Caco-2 (cell line): Measurements from ENCODE around the gene MCRIP2. TPM values are rescaled to one million over a fixed set of nuclear protein-coding genes. Genes with fewer than 3 reads are reported as not detected.

Source experiments
- BruUV-seq: library from RNA; stranded (reverse); fragments of 400-500 nt; replicated peaks from 2 replicates; lab custom pipeline; 2021; lab: Mats Ljungman, UMichigan
- CTCF ChIA-PET: fragments of 300-600 bp; sonication (Branson Sonifier 250); formaldehyde crosslinking; loops from one replicate; lab custom pipeline; 2022; ENCODE audit warnings: antibody characterized with exemption; lab: Charles Lee
- POLR2A ChIA-PET: fragments of 300-600 bp; sonication (Branson Sonifier 250); formaldehyde crosslinking; loops from one replicate; lab custom pipeline; 2022; ENCODE audit warnings: antibody characterized with exemption; lab: Charles Lee
- DNase-seq, 2 experiments: peaks; one replicate each; pipeline versions ENCODE4 v3.0.0 to v3.0.0-alpha.2; 2020 to 2022
- H3K27me3 ChIP-seq: replicated peaks from 2 replicates; pipeline ENCODE4 v1.6.0; 2011; ENCODE audit warnings: low read length; ENCODE audit not compliant: control insufficient read depth, insufficient read depth
- H3K36me3 ChIP-seq: 2 replicates; pipeline ENCODE4 v1.5.1; 2011; ENCODE audit warnings: low read length; ENCODE audit not compliant: control insufficient read depth, insufficient read depth
- H3K4me1 ChIP-seq: fragments of 250-450 bp; sonication (Bioruptor Pico); 2 replicates; pipeline ENCODE4 v1.5.1; 2020; ENCODE audit warnings: mild to moderate bottlenecking
- H3K4me3 ChIP-seq: 2 replicates; pipeline ENCODE4 v1.5.1; 2011; ENCODE audit warnings: low read depth, mild to moderate bottlenecking, control low read depth, low read length
- H3K9me3 ChIP-seq: fragments of 250-450 bp; sonication (Bioruptor Pico); 2 replicates; pipeline ENCODE4 v1.5.1; 2020; ENCODE audit warnings: mild to moderate bottlenecking, moderate library complexity
- H3K27ac Mint-ChIP-seq: one replicate; pipeline ENCODE4 v1.8.0; 2022; ENCODE audit warnings: mixed read lengths; ENCODE audit not compliant: unreplicated experiment
- H3K27me3 Mint-ChIP-seq: one replicate; pipeline ENCODE4 v1.8.0; 2022; ENCODE audit warnings: mixed read lengths; ENCODE audit not compliant: insufficient read depth, unreplicated experiment
- H3K36me3 Mint-ChIP-seq: one replicate; pipeline ENCODE4 v1.8.0; 2022; ENCODE audit warnings: mild to moderate bottlenecking, mixed read lengths; ENCODE audit not compliant: insufficient read depth, unreplicated experiment
- H3K4me1 Mint-ChIP-seq: one replicate; pipeline ENCODE4 v1.8.0; 2022; ENCODE audit warnings: low read depth, mixed read lengths; ENCODE audit not compliant: unreplicated experiment
- H3K4me3 Mint-ChIP-seq: one replicate; pipeline ENCODE4 v1.8.0; 2022; ENCODE audit warnings: mild to moderate bottlenecking, moderate library complexity, mixed read lengths; ENCODE audit not compliant: unreplicated experiment
- H3K9me3 Mint-ChIP-seq: one replicate; pipeline ENCODE4 v1.8.0; 2022; ENCODE audit warnings: mixed read lengths; ENCODE audit not compliant: unreplicated experiment
- CTCF ChIP-seq, 2 experiments: fragments of 200-600 bp in 1 of 2; IDR thresholded peaks; 1 replicate in 1 of 2; 2 replicates in 1 of 2; pipeline versions ENCODE4 v1.5.1 to v1.8.0; 2011 to 2022; ENCODE audit warnings: antibody characterized with exemption in 1 of 2, control low read depth in 1 of 2, inconsistent platforms in 1 of 2, low read depth in 1 of 2, low read length in 1 of 2, mild to moderate bottlenecking in 1 of 2, moderate library complexity in 1 of 2; ENCODE audit not compliant: insufficient read depth in 1 of 2, severe bottlenecking in 1 of 2, unreplicated experiment in 1 of 2
- intact Hi-C: fragments of 100-400 bp; cut with micrococcal nuclease; formaldehyde crosslinking; loops from one replicate; pipeline ENCODE4 v1.10.0; 2022; ENCODE audit not compliant: unreplicated experiment
- total RNA-seq: library from RNA; stranded (reverse); gene quantifications from 2 replicates; pipeline ENCODE4 v1.2.3, GENCODE V29; 2022

MCRIP2 gene
- total RNA-seq, 1 experiment from 2014 or later, result 33.0 TPM

GRCh38 chr16:592518-593306 is 48.9 kb upstream of the MCRIP2 start:
- no peak for TF ChIP-seq CTCF (IDR thresholded peaks at IDR 0.05; ENCODE audit: insufficient read depth in 1 of 2, low read depth in 1 of 2, low read length in 1 of 2, severe bottlenecking in 1 of 2, unreplicated experiment in 1 of 2)
- ChIA-PET CTCF (interaction anchor here (0.6 to 1.0 kb wide), 3 partner anchors 9 to 88 kb away, joined by 3 to 6 read pairs (median 3); partner anchors contain the start of gene MCRIP2), POLR2A (interaction anchor here (1.2 kb wide), 1 partner anchor 56 kb away, joined by 4 read pairs; the partner anchor contains the start of gene WDR90)
- peak in 1 of 2 experiments; percentile 48 for DNase-seq
- Histone ChIP-seq H3K4me3 (no peak overlapping the region), H3K36me3 (no peaks in the 10 kb centered on the region; the same call in 1 of the 2 replicates), H3K9me3 (no peaks in the 10 kb centered on the region), H3K4me1 (peaks cover 31% of the 10 kb centered on the region), H3K27me3 (no peaks in the 10 kb centered on the region)
- H3K4me1 Mint-ChIP-seq, result peaks cover 25% of the 10 kb centered on the region
- intact Hi-C loops, result no loop called here
- BruUV-seq, result no TSS peak
- no peaks in the 10 kb centered on the region for H3K27me3 Mint-ChIP-seq
- H3K9me3 Mint-ChIP-seq, result no peaks in the 10 kb centered on the region
- H3K4me3 Mint-ChIP-seq, result peak overlapping the region; percentile 75
- H3K36me3 Mint-ChIP-seq, result peaks cover 37% of the 10 kb centered on the region
- H3K27ac Mint-ChIP-seq, result peak overlapping the region; percentile 66

- peak overlapping the region; percentile 22; the same call in 1 of the 2 replicates for H3K4me3 ChIP-seq
- Mint-ChIP-seq H3K27ac (peak overlapping the region; percentile 66), H3K36me3 (peaks cover 32% of the 10 kb centered on the region), H3K9me3 (no peaks in the 10 kb centered on the region), H3K4me1 (peaks cover 25% of the 10 kb centered on the region), H3K4me3 (peak overlapping the region; percentile 42), H3K27me3 (no peaks in the 10 kb centered on the region)
- peaks cover 29% of the 10 kb centered on the region for H3K4me1 ChIP-seq
- ChIA-PET CTCF (interaction anchor here (0.6 to 1.0 kb wide), 3 partner anchors 9 to 88 kb away, joined by 3 to 6 read pairs (median 3); partner anchors contain the start of gene MCRIP2), POLR2A (interaction anchor here (1.2 kb wide), 1 partner anchor 56 kb away, joined by 4 read pairs; the partner anchor contains the start of gene WDR90)
- no peaks in the 10 kb centered on the region for H3K9me3 ChIP-seq
- no peaks in the 10 kb centered on the region for H3K36me3 ChIP-seq
- DNase-seq, result peak; percentile 65 to 84
- no TSS peak for BruUV-seq
- TF ChIP-seq CTCF (IDR thresholded peaks at IDR 0.05; ENCODE audit: insufficient read depth in 1 of 2, low read depth in 1 of 2, low read length in 1 of 2, severe bottlenecking in 1 of 2, unreplicated experiment in 1 of 2), result no peak
- intact Hi-C loops, result no loop called here
- no peaks in the 10 kb centered on the region for H3K27me3 ChIP-seq
Measured at GRCh38 chr16:593406-593805, 48.2 kb upstream of the MCRIP2 start.

- no peaks in the 10 kb centered on the region for H3K27me3 ChIP-seq
- DNase-seq, result peak in 1 of 2 experiments; percentile 28
- no peak for TF ChIP-seq CTCF (IDR thresholded peaks at IDR 0.05; ENCODE audit: insufficient read depth in 1 of 2, low read depth in 1 of 2, low read length in 1 of 2, severe bottlenecking in 1 of 2, unreplicated experiment in 1 of 2)
- peaks cover 29% of the 10 kb centered on the region for H3K4me1 ChIP-seq
- no peaks in the 10 kb centered on the region for H3K27me3 Mint-ChIP-seq
- H3K36me3 ChIP-seq, result no peaks in the 10 kb centered on the region
- H3K9me3 ChIP-seq, result no peaks in the 10 kb centered on the region
- peak overlapping the region; percentile 66 for H3K27ac Mint-ChIP-seq
- no peak overlapping the region for H3K4me3 ChIP-seq
- no peaks in the 10 kb centered on the region for H3K9me3 Mint-ChIP-seq
- H3K4me1 Mint-ChIP-seq, result peaks cover 25% of the 10 kb centered on the region
- peak overlapping the region; percentile 42 for H3K4me3 Mint-ChIP-seq
- intact Hi-C loops, result no loop called here
- peaks cover 31% of the 10 kb centered on the region for H3K36me3 Mint-ChIP-seq
- POLR2A ChIA-PET, result interaction anchor here (1.2 kb wide), 1 partner anchor 55 kb away, joined by 4 read pairs; the partner anchor contains the start of gene WDR90
- CTCF ChIA-PET, result no interaction called here
- TSS peak; percentile 16 for BruUV-seq
Measured at GRCh38 chr16:593807-594206, 47.8 kb upstream of the MCRIP2 start.
